GM23338 (cell line): ENCODE results near the gene IL13. TPM values are rescaled to one million over a fixed set of nuclear protein-coding genes. Genes with fewer than 3 reads are reported as not detected.

Experiments
- ATAC-seq: fragments of 200-7000 bp; cut with Tn5 transposase; 3 replicates; pipeline ENCODE4 v1.9.1; 2020
- DNase-seq: peaks from one replicate; pipeline ENCODE4 v3.0.0-alpha.2; 2015; ENCODE audit warnings: low spot score
- H2AFZ ChIP-seq: fragments of 200-600 bp; sonication (generic); 2 replicates; pipeline ENCODE4 v1.8.0; 2016; ENCODE audit warnings: antibody characterized with exemption, mild to moderate bottlenecking, moderate library complexity
- H3F3A ChIP-seq: fragments of 200-600 bp; sonication (generic); replicated peaks from 2 replicates; pipeline ENCODE4 v1.8.0; 2017; ENCODE audit warnings: antibody characterized with exemption, mixed run types, low read depth
- H3K27ac ChIP-seq: fragments of 200-600 bp; sonication (generic); 2 replicates; pipeline ENCODE4 v1.6.1; 2016; ENCODE audit warnings: low read depth
- H3K27me3 ChIP-seq: fragments of 200-600 bp; sonication (generic); 2 replicates; pipeline ENCODE4 v1.8.0; 2016; ENCODE audit warnings: mild to moderate bottlenecking, mixed run types, moderate library complexity; ENCODE audit not compliant: insufficient read depth
- H3K36me3 ChIP-seq: fragments of 200-600 bp; sonication (generic); 2 replicates; pipeline ENCODE4 v1.8.0; 2016; ENCODE audit warnings: mild to moderate bottlenecking; ENCODE audit not compliant: insufficient read depth
- H3K4me1 ChIP-seq: fragments of 200-600 bp; sonication (generic); 2 replicates; pipeline ENCODE4 v1.8.0; 2016; ENCODE audit warnings: mild to moderate bottlenecking, moderate library complexity; ENCODE audit not compliant: insufficient read depth
- H3K4me2 ChIP-seq: fragments of 200-600 bp; sonication (generic); 2 replicates; pipeline ENCODE4 v1.7.1; 2017; ENCODE audit warnings: mixed run types
- H3K4me3 ChIP-seq: fragments of 200-600 bp; sonication (generic); 2 replicates; pipeline ENCODE4 v1.6.1; 2016; ENCODE audit warnings: mixed run types
- H3K79me2 ChIP-seq: fragments of 200-600 bp; sonication (generic); replicated peaks from 2 replicates; pipeline ENCODE4 v1.8.0; 2017; ENCODE audit warnings: mild to moderate bottlenecking; ENCODE audit not compliant: insufficient read depth
- H3K9me2 ChIP-seq: fragments of 200-600 bp; sonication (generic); 2 replicates; pipeline ENCODE4 v1.8.0; 2017; ENCODE audit not compliant: insufficient read depth
- H4K20me1 ChIP-seq: fragments of 200-600 bp; sonication (generic); replicated peaks from 2 replicates; pipeline ENCODE4 v1.8.0; 2017; ENCODE audit warnings: mild to moderate bottlenecking; ENCODE audit not compliant: insufficient read depth
- H3K27ac Mint-ChIP-seq: 2 replicates; pipeline ENCODE4 v1.8.0; 2020; ENCODE audit warnings: inconsistent platforms, mild to moderate bottlenecking, moderate library complexity, mixed read lengths
- H3K27me3 Mint-ChIP-seq: 3 replicates; pipeline ENCODE4 v1.8.0; 2022; ENCODE audit warnings: low read depth, mild to moderate bottlenecking, moderate library complexity, mixed read lengths, inconsistent platforms; ENCODE audit not compliant: insufficient read depth, poor library complexity
- H3K36me3 Mint-ChIP-seq: 3 replicates; pipeline ENCODE4 v1.8.0; 2021; ENCODE audit warnings: low read depth, mild to moderate bottlenecking, inconsistent platforms, moderate library complexity, mixed read lengths
- H3K4me1 Mint-ChIP-seq: 3 replicates; pipeline ENCODE4 v1.8.0; 2020; ENCODE audit warnings: mild to moderate bottlenecking, inconsistent platforms, mixed read lengths
- H3K4me3 Mint-ChIP-seq: 3 replicates; pipeline ENCODE4 v1.8.0; 2021; ENCODE audit warnings: moderate library complexity, mild to moderate bottlenecking, inconsistent platforms, mixed read lengths
- H3K9me3 Mint-ChIP-seq: 3 replicates; pipeline ENCODE4 v1.8.0; 2020; ENCODE audit warnings: moderate library complexity, mild to moderate bottlenecking, inconsistent platforms, mixed read lengths
- CTCF ChIP-seq, 2 experiments: fragments of 200-600 bp in 1 of 2; sonication (generic) in 1 of 2; conservative IDR thresholded peaks; 2 replicates each; pipeline versions ENCODE4 v1.5.1 to v1.6.1; 2016 to 2017; ENCODE audit warnings: antibody characterized with exemption in 2 of 2, low read depth in 2 of 2, mild to moderate bottlenecking in 2 of 2, moderate library complexity in 1 of 2
- ETS1 ChIP-seq: IDR thresholded peaks from 2 replicates; pipeline ENCODE4 v1.6.1; 2016; ENCODE audit warnings: antibody characterized with exemption
- EZH2phosphoT487 ChIP-seq: fragments of 200-600 bp; sonication (generic); IDR thresholded peaks from one replicate; pipeline ENCODE4 v1.8.1; 2018; ENCODE audit warnings: antibody characterized with exemption; ENCODE audit not compliant: unreplicated experiment
- JUNB ChIP-seq: IDR thresholded peaks from one replicate; pipeline ENCODE4 v1.6.1; 2016; ENCODE audit warnings: antibody characterized with exemption; ENCODE audit not compliant: unreplicated experiment
- NANOG ChIP-seq: IDR thresholded peaks from 2 replicates; pipeline ENCODE4 v1.6.1; 2016; ENCODE audit warnings: antibody characterized with exemption, borderline replicate concordance
- POLR2AphosphoS5 ChIP-seq: IDR thresholded peaks from 2 replicates; pipeline ENCODE4 v1.6.1; 2016; ENCODE audit warnings: antibody characterized with exemption, low read depth
- STAT1 ChIP-seq: IDR thresholded peaks from one replicate; pipeline ENCODE4 v1.6.1; 2016; ENCODE audit warnings: antibody characterized with exemption; ENCODE audit not compliant: unreplicated experiment
- polyA plus RNA-seq: library from polyadenylated mRNA; unstranded; fragments of >200 nt; fragmentation: Nextera tagmentation; extraction: Ambion mirVana; gene quantifications from 2 replicates; pipeline ENCODE4 v1.2.1, GENCODE V29; 2016
- total RNA-seq: library from RNA; depleted of rRNA; stranded (reverse); fragments of >200 nt; shearing (Covaris generic); gene quantifications from 2 replicates; pipeline ENCODE4 v1.2.3, GENCODE V29; 2014

The IL13 gene
- total and polyA plus RNA-seq, 2 experiments from 2014 or later: not detected

DNA sequence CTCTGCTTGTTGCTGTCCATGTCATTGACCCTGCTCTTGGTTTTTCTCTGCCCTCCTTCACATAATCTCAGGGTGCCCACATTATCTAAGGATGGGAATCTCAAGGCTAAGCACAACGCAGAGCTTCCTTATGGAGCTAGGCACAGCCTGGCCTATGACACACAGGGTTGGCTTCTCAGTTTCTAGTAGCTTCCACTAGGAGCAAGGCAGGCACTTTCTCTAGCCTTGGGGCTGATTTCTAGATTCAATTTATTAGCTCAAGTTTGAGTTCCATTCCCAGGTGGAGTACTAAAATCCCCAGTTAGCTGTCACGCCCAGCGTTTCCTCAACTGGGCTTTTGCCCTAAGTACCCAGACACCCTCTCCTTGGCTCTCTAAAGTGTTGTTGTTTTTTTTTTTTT lies 28.2 kb downstream of the IL13 start:
- peaks cover 5% of the 10 kb centered on the region for H3K27me3 Mint-ChIP-seq

DNA sequence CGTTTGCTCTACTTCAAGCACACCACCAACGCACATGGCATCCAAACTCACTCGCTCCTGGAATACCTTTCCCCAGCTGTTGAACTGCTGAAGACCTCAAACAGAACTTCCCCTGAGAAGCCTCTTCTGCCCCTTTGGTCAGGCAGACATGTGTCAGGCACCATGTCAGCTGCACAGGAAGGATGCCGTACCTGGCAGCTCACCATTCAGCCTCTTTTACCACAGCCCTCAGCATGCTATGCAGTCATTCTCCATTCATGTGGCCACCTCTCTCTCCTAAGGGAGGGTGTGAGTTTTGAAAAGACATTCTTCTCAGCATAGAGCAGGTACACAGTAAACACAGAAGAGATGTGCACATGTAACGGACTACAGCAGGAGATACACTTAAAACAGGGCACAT lies 30.0 kb downstream of the IL13 start:
- Histone ChIP-seq H3K27me3 (no peaks in the 10 kb centered on the region), H3K27ac (no peak overlapping the region), H3K9me2 (no peaks in the 10 kb centered on the region), H3K79me2 (no peaks in the 10 kb centered on the region), H4K20me1 (no peaks in the 10 kb centered on the region), H3K4me3 (no peak overlapping the region), H3F3A (no peaks in the 10 kb centered on the region), H3K4me2 (no peak overlapping the region), H2AFZ (no peak overlapping the region), H3K4me1 (no peaks in the 10 kb centered on the region), H3K36me3 (no peaks in the 10 kb centered on the region)
- Mint-ChIP-seq H3K36me3 (no peaks in the 10 kb centered on the region), H3K4me1 (no peaks in the 10 kb centered on the region; the same call in 2 of the 3 replicates), H3K9me3 (no peaks in the 10 kb centered on the region), H3K4me3 (no peak overlapping the region), H3K27ac (no peak overlapping the region), H3K27me3 (peaks cover 5% of the 10 kb centered on the region)
- ATAC-seq (no peak), DNase-seq (no peak)
- no peak for TF ChIP-seq STAT1
- no peak for TF ChIP-seq EZH2phosphoT487
- TF ChIP-seq JUNB: no peak

More for the DNA sequence above, 28.2 kb downstream of the IL13 start:
- Histone ChIP-seq H3K4me1 (no peaks in the 10 kb centered on the region), H3F3A (no peaks in the 10 kb centered on the region), H3K79me2 (no peaks in the 10 kb centered on the region), H3K36me3 (no peaks in the 10 kb centered on the region), H3K4me2 (no peak overlapping the region), H3K4me3 (no peak overlapping the region), H3K27me3 (no peaks in the 10 kb centered on the region), H3K9me2 (no peaks in the 10 kb centered on the region), H3K27ac (no peak overlapping the region), H4K20me1 (no peaks in the 10 kb centered on the region), H2AFZ (no peak overlapping the region)
- TF ChIP-seq CTCF (conservative IDR thresholded peaks at IDR 0.05; ENCODE audit: low read depth in 2 of 2): no peak
- TF ChIP-seq EZH2phosphoT487: no peak
- TF ChIP-seq POLR2AphosphoS5: no peak
- no peak for ATAC-seq
- Mint-ChIP-seq H3K36me3 (no peaks in the 10 kb centered on the region), H3K4me3 (no peak overlapping the region), H3K9me3 (no peaks in the 10 kb centered on the region), H3K4me1 (no peaks in the 10 kb centered on the region; the same call in 2 of the 3 replicates), H3K27ac (no peak overlapping the region; the same call in 1 of the 2 replicates)
- no peak for DNase-seq

DNA sequence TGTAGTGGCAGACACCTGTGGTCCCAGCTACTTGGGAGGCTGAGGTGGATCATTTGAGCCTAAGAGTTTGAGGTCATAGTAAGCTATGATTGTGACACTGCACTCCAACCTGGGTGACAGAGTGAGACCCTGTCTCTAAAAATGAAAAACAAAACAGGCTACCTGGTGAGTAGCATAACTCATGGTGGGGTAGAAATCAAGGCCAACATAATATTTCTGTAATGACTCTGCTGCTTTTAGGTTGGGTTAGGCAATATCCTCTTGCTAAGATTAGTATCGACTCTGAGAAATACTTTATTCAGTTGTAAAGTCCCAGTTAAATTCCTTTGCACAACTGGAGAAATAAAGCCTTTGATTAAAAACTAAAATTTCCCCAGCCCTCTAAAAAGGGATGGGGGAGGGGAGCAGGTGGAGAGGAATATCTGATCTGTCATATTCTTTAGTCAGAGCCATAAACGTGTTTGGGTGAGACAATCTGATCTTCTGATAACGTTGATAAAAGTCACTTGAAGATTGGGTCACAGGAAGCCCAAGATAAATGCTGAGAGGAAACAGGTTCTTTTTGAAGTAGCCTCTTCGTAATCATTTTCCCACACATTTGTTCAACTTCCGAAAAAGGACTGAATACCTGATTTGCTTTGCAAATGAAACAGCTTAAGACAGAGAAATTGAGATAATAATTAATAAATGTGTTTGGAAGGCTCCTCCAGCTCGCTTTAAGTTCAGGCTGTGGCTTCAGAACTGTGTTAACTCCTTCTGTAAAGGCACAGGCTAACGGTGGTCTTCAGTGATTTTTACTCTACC lies 30.8 kb downstream of the IL13 start:
- no peak for TF ChIP-seq NANOG
- TF ChIP-seq ETS1: no peak
- DNase-seq: no peak
- no peak for ATAC-seq
- Mint-ChIP-seq H3K4me3 (no peak overlapping the region), H3K9me3 (no peaks in the 10 kb centered on the region), H3K27me3 (peaks cover 5% of the 10 kb centered on the region), H3K4me1 (no peaks in the 10 kb centered on the region; the same call in 2 of the 3 replicates), H3K27ac (no peak overlapping the region), H3K36me3 (no peaks in the 10 kb centered on the region)
- Histone ChIP-seq H2AFZ (no peak overlapping the region), H3K36me3 (no peaks in the 10 kb centered on the region), H3K27me3 (no peaks in the 10 kb centered on the region), H3K79me2 (no peaks in the 10 kb centered on the region), H4K20me1 (no peaks in the 10 kb centered on the region), H3K4me1 (no peaks in the 10 kb centered on the region), H3K9me2 (no peaks in the 10 kb centered on the region), H3K27ac (no peak overlapping the region), H3K4me2 (no peak overlapping the region), H3K4me3 (no peak overlapping the region), H3F3A (no peaks in the 10 kb centered on the region)
